ENCODE results near the gene ALG9.

The ALG9 gene

GRCh38 chr11:111762981-111763643 lies 108.3 kb downstream of the ALG9 start:
- TF ChIP-seq, protein P1, sequence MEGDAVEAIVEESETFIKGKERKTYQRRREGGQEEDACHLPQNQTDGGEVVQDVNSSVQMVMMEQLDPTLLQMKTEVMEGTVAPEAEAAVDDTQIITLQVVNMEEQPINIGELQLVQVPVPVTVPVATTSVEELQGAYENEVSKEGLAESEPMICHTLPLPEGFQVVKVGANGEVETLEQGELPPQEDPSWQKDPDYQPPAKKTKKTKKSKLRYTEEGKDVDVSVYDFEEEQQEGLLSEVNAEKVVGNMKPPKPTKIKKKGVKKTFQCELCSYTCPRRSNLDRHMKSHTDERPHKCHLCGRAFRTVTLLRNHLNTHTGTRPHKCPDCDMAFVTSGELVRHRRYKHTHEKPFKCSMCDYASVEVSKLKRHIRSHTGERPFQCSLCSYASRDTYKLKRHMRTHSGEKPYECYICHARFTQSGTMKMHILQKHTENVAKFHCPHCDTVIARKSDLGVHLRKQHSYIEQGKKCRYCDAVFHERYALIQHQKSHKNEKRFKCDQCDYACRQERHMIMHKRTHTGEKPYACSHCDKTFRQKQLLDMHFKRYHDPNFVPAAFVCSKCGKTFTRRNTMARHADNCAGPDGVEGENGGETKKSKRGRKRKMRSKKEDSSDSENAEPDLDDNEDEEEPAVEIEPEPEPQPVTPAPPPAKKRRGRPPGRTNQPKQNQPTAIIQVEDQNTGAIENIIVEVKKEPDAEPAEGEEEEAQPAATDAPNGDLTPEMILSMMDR (IDR thresholded peaks at IDR 0.05; ENCODE audit: low read depth, low read length, missing control alignments) = no peak
- DNase-seq (ENCODE audit: low read depth) = no peak
- no peak overlapping the region for H3K4me3 ChIP-seq (ENCODE audit: low read depth, low read length)

DNA sequence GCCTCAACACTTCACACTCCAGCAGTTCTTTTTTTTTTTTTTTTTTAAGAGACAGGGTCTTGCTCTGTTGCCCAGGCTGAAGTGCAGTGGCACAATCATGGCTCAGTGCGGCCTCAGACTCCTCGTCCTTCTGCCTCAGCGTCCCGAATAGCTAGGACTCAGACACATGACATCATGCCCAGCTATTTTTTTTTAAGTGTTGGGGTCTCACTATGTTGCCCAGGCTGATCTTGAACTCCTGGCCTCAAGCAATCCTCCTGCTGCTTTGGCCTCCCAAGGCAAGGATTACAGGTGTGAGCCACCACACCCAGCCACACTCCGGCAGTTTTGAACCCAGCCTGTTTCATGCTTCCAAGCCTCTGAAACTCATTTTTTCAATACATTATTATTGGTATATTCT lies 108.9 kb downstream of the ALG9 start:
- no peak for DNase-seq (ENCODE audit: low read depth)
- TF ChIP-seq, protein P1 (IDR thresholded peaks at IDR 0.05; ENCODE audit: low read depth, low read length, missing control alignments) = no peak
- no peak overlapping the region for H3K4me3 ChIP-seq (ENCODE audit: low read depth, low read length)

- TF ChIP-seq, protein P1 (IDR thresholded peaks at IDR 0.05; ENCODE audit: low read depth, low read length, missing control alignments) = no peak
- no peak for DNase-seq (ENCODE audit: low read depth)
- H3K4me3 ChIP-seq (ENCODE audit: low read depth, low read length) = no peak overlapping the region
Measured at GRCh38 chr11:111761036-111761435, 110.3 kb downstream of the ALG9 start.

- TF ChIP-seq, protein P1 (IDR thresholded peaks at IDR 0.05; ENCODE audit: low read depth, low read length, missing control alignments) = no peak
- H3K4me3 ChIP-seq (ENCODE audit: low read depth, low read length) = no peak overlapping the region
- no peak for DNase-seq (ENCODE audit: low read depth)
Measured at GRCh38 chr11:111759778-111760407, 111.5 kb downstream of the ALG9 start.

DNA sequence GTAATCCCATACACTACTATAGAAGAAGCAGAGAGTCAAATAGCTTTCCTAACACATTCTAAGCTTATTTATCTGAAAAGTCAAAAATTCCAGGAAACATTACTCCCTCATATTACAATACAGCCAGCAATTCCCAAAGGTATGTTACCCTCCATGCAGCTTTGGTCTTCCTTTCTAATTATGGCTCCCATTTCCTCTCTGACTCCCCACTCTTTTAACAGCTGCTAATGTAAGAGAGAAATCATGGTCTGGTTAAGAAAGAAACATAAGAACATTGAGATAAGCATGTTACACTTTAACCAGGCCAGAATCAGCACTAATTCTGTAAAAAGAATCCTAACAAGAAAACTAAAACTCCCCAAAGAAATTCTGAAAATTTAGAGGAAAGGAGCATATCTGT lies 112.0 kb downstream of the ALG9 start:
- TF ChIP-seq, protein P1 (IDR thresholded peaks at IDR 0.05; ENCODE audit: low read depth, low read length, missing control alignments) = no peak
- no peak for DNase-seq (ENCODE audit: low read depth)
- no peak overlapping the region for H3K4me3 ChIP-seq (ENCODE audit: low read depth, low read length)

DNA sequence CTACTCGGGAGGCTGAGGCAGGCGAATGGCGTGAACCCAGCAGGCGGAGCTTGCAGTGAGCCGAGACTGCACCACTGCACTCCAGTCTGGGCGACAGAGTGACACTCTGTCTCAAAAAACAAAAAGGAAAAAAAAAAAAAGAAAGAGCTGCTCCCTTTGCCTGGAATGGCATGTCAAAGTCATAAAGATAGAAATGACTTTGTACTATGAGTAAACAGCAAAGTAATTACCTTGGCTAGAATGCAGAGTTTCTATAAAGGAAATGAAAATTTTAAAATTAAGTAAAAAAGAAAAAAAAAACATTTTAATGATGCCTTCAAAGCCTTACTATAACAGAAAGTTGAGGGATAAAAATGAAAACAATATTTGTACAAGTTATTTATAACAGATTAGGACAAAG lies 115.3 kb downstream of the ALG9 start:
- no peak overlapping the region for H3K4me3 ChIP-seq (ENCODE audit: low read depth, low read length)
- no peak for DNase-seq (ENCODE audit: low read depth)

More for the DNA sequence above, 115.3 kb downstream of the ALG9 start:
- TF ChIP-seq, protein P1 (IDR thresholded peaks at IDR 0.05; ENCODE audit: low read depth, low read length, missing control alignments) = no peak
